PC-9 (cell line): ENCODE data around the gene SDE2.

ENCODE experiments used
- EZH2 ChIP-seq: fragments of 200-600 bp; sonication (generic); IDR thresholded peaks from 2 replicates; pipeline ENCODE4 v1.8.0; 2017; ENCODE audit warnings: antibody characterized with exemption, low read depth
- TF ChIP-seq, protein P1 (sequence below): fragments of 200-600 bp; sonication (generic); conservative IDR thresholded peaks from 2 replicates; pipeline ENCODE4 v1.6.1; 2017; ENCODE audit warnings: mixed run types, antibody characterized with exemption, mild to moderate bottlenecking, moderate library complexity

DNA sequence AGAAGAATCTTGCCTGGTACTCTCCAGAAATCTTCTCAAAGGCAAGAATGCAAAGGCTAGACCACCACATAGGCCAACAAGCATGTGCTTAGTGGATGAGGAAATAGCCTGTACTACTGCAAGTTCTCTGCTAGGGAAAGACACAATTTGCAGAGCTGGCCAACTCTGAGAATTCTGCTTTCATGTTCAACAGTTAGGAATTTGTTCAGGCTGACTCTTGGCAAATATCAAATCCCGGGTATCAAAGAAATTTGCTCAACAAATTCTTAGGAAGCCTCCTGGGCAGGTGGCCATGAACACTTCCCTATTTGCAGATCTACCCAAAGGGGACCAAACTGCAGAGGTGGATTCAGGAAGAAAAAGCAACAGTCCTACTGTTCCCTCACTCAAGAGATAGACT lies 48.4 kb upstream of the SDE2 start:
- TF ChIP-seq, protein P1, sequence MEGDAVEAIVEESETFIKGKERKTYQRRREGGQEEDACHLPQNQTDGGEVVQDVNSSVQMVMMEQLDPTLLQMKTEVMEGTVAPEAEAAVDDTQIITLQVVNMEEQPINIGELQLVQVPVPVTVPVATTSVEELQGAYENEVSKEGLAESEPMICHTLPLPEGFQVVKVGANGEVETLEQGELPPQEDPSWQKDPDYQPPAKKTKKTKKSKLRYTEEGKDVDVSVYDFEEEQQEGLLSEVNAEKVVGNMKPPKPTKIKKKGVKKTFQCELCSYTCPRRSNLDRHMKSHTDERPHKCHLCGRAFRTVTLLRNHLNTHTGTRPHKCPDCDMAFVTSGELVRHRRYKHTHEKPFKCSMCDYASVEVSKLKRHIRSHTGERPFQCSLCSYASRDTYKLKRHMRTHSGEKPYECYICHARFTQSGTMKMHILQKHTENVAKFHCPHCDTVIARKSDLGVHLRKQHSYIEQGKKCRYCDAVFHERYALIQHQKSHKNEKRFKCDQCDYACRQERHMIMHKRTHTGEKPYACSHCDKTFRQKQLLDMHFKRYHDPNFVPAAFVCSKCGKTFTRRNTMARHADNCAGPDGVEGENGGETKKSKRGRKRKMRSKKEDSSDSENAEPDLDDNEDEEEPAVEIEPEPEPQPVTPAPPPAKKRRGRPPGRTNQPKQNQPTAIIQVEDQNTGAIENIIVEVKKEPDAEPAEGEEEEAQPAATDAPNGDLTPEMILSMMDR = no peak
- no peak for TF ChIP-seq EZH2
